Measurements from ENCODE around the gene POC1A. TPM values are rescaled to one million over a fixed set of nuclear protein-coding genes. Genes with fewer than 3 reads are reported as not detected.

POC1A gene
- total and polyA plus RNA-seq, 3 donors from 2014 or later = 16.7 to 36.1 (median 21.7) TPM

DNA sequence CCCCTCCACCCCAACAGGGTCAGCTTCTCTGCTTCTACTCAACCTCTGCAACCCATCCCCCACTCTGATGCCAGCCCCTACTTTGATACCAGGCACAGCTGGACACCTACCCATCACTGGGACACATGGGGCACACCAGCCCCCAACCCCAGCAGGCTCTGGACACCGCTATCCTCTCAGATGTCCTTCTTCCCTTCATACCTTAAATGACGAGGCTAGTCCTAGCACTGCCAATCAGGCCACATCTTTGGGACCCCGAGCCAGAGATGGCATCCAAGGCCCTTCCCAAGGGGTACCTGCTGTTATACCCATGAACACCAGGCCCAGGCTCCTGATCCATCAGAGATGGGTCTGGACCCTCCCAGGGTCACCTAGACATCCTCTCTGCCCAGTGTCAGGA is 10.6 kb downstream of the POC1A start:
- peaks cover 3% of the 10 kb centered on the region for H3K4me1 ChIP-seq
- no peak overlapping the region for H3K27ac ChIP-seq
- H3K9me3 ChIP-seq = no peaks in the 10 kb centered on the region
- no peaks in the 10 kb centered on the region for H3K27me3 ChIP-seq
- no peaks in the 10 kb centered on the region for H3K36me3 ChIP-seq (ENCODE audit: low read depth, missing control alignments)
- DNase-seq = no peak
- TF ChIP-seq, protein P1, sequence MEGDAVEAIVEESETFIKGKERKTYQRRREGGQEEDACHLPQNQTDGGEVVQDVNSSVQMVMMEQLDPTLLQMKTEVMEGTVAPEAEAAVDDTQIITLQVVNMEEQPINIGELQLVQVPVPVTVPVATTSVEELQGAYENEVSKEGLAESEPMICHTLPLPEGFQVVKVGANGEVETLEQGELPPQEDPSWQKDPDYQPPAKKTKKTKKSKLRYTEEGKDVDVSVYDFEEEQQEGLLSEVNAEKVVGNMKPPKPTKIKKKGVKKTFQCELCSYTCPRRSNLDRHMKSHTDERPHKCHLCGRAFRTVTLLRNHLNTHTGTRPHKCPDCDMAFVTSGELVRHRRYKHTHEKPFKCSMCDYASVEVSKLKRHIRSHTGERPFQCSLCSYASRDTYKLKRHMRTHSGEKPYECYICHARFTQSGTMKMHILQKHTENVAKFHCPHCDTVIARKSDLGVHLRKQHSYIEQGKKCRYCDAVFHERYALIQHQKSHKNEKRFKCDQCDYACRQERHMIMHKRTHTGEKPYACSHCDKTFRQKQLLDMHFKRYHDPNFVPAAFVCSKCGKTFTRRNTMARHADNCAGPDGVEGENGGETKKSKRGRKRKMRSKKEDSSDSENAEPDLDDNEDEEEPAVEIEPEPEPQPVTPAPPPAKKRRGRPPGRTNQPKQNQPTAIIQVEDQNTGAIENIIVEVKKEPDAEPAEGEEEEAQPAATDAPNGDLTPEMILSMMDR (IDR thresholded peaks at IDR 0.05) = no peak
- no peak for TF ChIP-seq POLR2A (IDR thresholded peaks at IDR 0.05)
- 92 to 100% methylated on average over 3 of the region's 3 CpGs for WGBS, 2 donors
- intact Hi-C loops (cut with DNase I; ENCODE audit: low total_unique reads) = loop anchor here (5.0 kb wide), 1 partner anchor 141 kb away; no protein-coding TSS in a partner anchor
- H3K4me3 ChIP-seq = no peak overlapping the region

DNA sequence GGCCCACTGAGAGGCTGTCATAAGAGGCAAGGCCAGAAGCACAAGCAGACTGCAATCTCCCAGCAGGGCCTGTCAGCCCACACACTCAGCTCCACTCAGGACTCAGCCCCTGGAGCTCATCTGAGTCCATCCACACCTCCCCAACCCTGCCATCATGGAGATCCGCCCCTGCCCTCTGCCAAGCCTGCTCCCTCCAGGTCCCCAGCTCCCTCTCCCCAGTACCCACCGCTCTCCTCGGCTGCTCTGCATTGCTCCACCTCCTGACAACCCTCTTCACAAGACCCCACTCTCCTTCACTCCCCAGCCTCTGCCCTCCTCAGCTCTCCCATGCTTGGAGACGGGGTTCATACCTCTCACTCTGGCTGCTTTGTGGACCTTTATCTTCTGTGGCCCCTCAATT is 11.1 kb downstream of the POC1A start:
- Histone ChIP-seq H3K27me3 (no peaks in the 10 kb centered on the region), H3K36me3 (ENCODE audit: low read depth, missing control alignments) (no peaks in the 10 kb centered on the region), H3K9me3 (no peaks in the 10 kb centered on the region), H3K4me1 (peaks cover 3% of the 10 kb centered on the region), H3K4me3 (no peak overlapping the region), H3K27ac (no peak overlapping the region)
- TF ChIP-seq, protein P1 (IDR thresholded peaks at IDR 0.05) = no peak
- no peak for TF ChIP-seq POLR2A (IDR thresholded peaks at IDR 0.05)
- no peak for DNase-seq
- WGBS, 2 donors = 93 to 98% methylated on average over 4 of the region's 4 CpGs
- intact Hi-C loops (cut with DNase I; ENCODE audit: low total_unique reads) = loop anchor here (5.0 kb wide), 1 partner anchor 141 kb away; no protein-coding TSS in a partner anchor

DNA sequence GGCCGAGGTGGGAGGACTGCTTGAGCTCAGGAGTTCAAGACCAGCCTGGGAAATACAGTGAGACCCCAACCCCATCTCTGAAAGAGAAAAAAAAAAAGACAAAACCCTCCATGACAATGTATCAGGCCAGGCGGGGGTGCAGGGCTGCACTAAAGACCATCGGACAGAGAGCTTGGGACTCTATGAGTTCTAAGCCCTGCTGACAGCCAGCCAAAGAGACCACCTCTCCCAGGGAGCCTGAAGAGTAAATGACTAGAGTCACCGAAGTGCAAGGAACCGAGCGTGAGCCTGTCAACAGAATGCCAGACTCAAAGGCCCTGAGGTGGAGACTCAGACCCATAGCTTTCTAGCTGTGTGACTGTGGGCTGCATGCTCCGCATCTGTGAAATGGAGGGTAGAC is 12.5 kb downstream of the POC1A start:
- Histone ChIP-seq H3K27me3 (no peaks in the 10 kb centered on the region), H3K27ac (no peak overlapping the region), H3K36me3 (ENCODE audit: low read depth, missing control alignments) (no peaks in the 10 kb centered on the region), H3K4me3 (no peak overlapping the region), H3K9me3 (no peaks in the 10 kb centered on the region), H3K4me1 (peaks cover 3% of the 10 kb centered on the region)
- no peak for TF ChIP-seq POLR2A (IDR thresholded peaks at IDR 0.05)
- TF ChIP-seq, protein P1 (IDR thresholded peaks at IDR 0.05) = no peak
- WGBS, 2 donors = 92 to 95% methylated on average over 6 to 7 of the region's 7 CpGs
- DNase-seq = no peak
- intact Hi-C loops (cut with DNase I; ENCODE audit: low total_unique reads) = loop anchor here (5.0 kb wide), 1 partner anchor 139 kb away; no protein-coding TSS in a partner anchor

DNA sequence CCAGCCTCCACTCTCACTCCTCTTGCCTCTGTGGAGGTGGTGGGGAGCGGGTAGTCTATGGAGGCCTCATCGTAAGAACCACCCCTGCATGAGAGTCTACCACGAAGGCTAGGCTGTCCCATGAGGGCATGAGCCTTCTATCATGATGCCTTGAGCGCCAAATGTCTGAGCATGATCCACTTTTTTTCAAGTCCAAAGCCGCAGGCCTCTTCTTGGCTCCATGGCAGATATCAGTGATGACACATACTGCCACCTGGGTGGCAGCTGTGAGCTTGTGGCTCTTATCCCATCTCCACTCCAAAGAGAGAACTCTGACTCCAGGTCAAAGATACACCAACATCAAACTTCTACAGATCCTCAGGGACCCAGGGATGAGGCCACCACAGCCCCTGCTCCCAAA is 13.5 kb downstream of the POC1A start:
- TF ChIP-seq, protein P1 (IDR thresholded peaks at IDR 0.05) = no peak
- no peak for TF ChIP-seq POLR2A (IDR thresholded peaks at IDR 0.05)
- Histone ChIP-seq H3K36me3 (ENCODE audit: low read depth, missing control alignments) (no peaks in the 10 kb centered on the region), H3K9me3 (no peaks in the 10 kb centered on the region), H3K27ac (no peak overlapping the region), H3K4me1 (peaks cover 3% of the 10 kb centered on the region), H3K27me3 (no peaks in the 10 kb centered on the region), H3K4me3 (no peak overlapping the region)
- intact Hi-C loops (cut with DNase I; ENCODE audit: low total_unique reads) = loop anchor here (5.0 kb wide), 1 partner anchor 138 kb away; no protein-coding TSS in a partner anchor
- 94 to 98% methylated on average over 5 of the region's 5 CpGs for WGBS, 2 donors
- no peak for DNase-seq

DNA sequence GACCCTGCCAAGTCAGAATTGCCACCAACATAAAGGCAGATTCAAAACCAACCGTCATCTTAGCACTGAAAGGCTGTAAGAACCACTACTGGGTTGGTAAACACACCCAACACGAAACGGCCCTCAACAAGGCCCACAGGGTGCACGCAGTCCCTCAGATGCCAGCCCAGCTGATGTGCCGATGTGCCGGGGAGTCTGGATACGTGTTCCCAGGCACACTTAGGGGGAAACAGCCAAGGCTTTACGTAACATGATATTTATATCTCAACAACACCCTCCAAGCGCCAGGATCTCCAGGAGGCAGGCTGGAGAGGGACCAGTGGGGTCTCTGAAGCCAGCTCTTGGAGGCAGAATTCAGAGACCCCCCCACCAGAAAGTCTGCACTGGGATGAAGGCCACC is 14.2 kb downstream of the POC1A start:
- Histone ChIP-seq H3K36me3 (ENCODE audit: low read depth, missing control alignments) (no peaks in the 10 kb centered on the region), H3K4me1 (peaks cover 3% of the 10 kb centered on the region), H3K27me3 (no peaks in the 10 kb centered on the region), H3K9me3 (no peaks in the 10 kb centered on the region), H3K4me3 (no peak overlapping the region), H3K27ac (no peak overlapping the region)
- TF ChIP-seq, protein P1 (IDR thresholded peaks at IDR 0.05) = no peak
- no peak for TF ChIP-seq POLR2A (IDR thresholded peaks at IDR 0.05)
- no peak for DNase-seq
- intact Hi-C loops (cut with DNase I; ENCODE audit: low total_unique reads) = loop anchor here (5.0 kb wide), 1 partner anchor 138 kb away; no protein-coding TSS in a partner anchor
- WGBS, 2 donors = 93 to 98% methylated on average over 7 to 8 of the region's 9 CpGs

Data from testis (tissue), 3 donors.